HFFc6 (cell line): Measurements from ENCODE around the gene ZNF454. TPM values are rescaled to one million over a fixed set of nuclear protein-coding genes. Genes with fewer than 3 reads are reported as not detected.

Source experiments
- DNase-seq: peaks from one replicate; pipeline ENCODE4 v3.0.0-alpha.2; 2018
- H3K27ac Mint-ChIP-seq: 2 replicates; pipeline ENCODE4 v1.8.0; 2020; ENCODE audit warnings: mild to moderate bottlenecking, mixed read lengths
- H3K27me3 Mint-ChIP-seq: 2 replicates; pipeline ENCODE4 v1.8.0; 2021; ENCODE audit warnings: mild to moderate bottlenecking, moderate library complexity, mixed read lengths; ENCODE audit not compliant: insufficient read depth
- H3K36me3 Mint-ChIP-seq: 2 replicates; pipeline ENCODE4 v1.8.0; 2021; ENCODE audit warnings: low read depth, mixed read lengths
- H3K4me1 Mint-ChIP-seq: 2 replicates; pipeline ENCODE4 v1.8.0; 2020; ENCODE audit warnings: low read depth, mixed read lengths
- H3K4me3 Mint-ChIP-seq: 2 replicates; pipeline ENCODE4 v1.8.0; 2020; ENCODE audit warnings: mild to moderate bottlenecking, moderate library complexity, mixed read lengths
- H3K9me3 Mint-ChIP-seq: 2 replicates; pipeline ENCODE4 v1.8.0; 2020; ENCODE audit warnings: mild to moderate bottlenecking, mixed read lengths
- CTCF ChIP-seq: fragments of 200-600 bp; sonication (generic); IDR thresholded peaks from 2 replicates; pipeline ENCODE4 v1.5.0; 2021; ENCODE audit warnings: antibody characterized with exemption, mild to moderate bottlenecking
- total RNA-seq, 6 experiments: library from RNA; stranded (reverse); fragmentation: NEBNext Ultra II Directional; extraction: Animal tissue kit (Norgen Biotek cat#: 25700); gene quantifications; 2 replicates in 1 of 6; 3 replicates in 5 of 6; pipeline ENCODE4 v1.2.3, GENCODE V29; 2021

The ZNF454 gene
- total RNA-seq, 6 experiments from 2014 or later: not detected

GRCh38 chr5:178990491-178990890, 49.5 kb downstream of the ZNF454 start:
- DNase-seq: no peak

GRCh38 chr5:178991190-178992145, 50.5 kb downstream of the ZNF454 start:
- Mint-ChIP-seq H3K27ac (no peak overlapping the region), H3K4me3 (no peak overlapping the region), H3K4me1 (no peaks in the 10 kb centered on the region), H3K36me3 (peaks cover 6% of the 10 kb centered on the region), H3K9me3 (peaks cover 64% of the 10 kb centered on the region), H3K27me3 (peaks cover 2% of the 10 kb centered on the region)
- TF ChIP-seq CTCF: no peak
- no peak for DNase-seq

More at GRCh38 chr5:178990491-178990890, 49.5 kb downstream of the ZNF454 start:
- H3K4me3 Mint-ChIP-seq: no peak overlapping the region
- H3K36me3 Mint-ChIP-seq: peaks cover 4% of the 10 kb centered on the region
- H3K27ac Mint-ChIP-seq: no peak overlapping the region
- no peak for TF ChIP-seq CTCF
- H3K9me3 Mint-ChIP-seq: peaks cover 65% of the 10 kb centered on the region
- no peaks in the 10 kb centered on the region for H3K4me1 Mint-ChIP-seq
- peaks cover 2% of the 10 kb centered on the region for H3K27me3 Mint-ChIP-seq

GRCh38 chr5:178992291-178992895, 51.4 kb downstream of the ZNF454 start:
- no peak overlapping the region for H3K27ac Mint-ChIP-seq
- DNase-seq: no peak
- no peaks in the 10 kb centered on the region for H3K4me1 Mint-ChIP-seq
- peaks cover 6% of the 10 kb centered on the region for H3K36me3 Mint-ChIP-seq
- TF ChIP-seq CTCF: no peak
- H3K4me3 Mint-ChIP-seq: no peak overlapping the region
- H3K27me3 Mint-ChIP-seq: peaks cover 4% of the 10 kb centered on the region
- peaks cover 64% of the 10 kb centered on the region for H3K9me3 Mint-ChIP-seq

- Mint-ChIP-seq H3K27ac (no peak overlapping the region), H3K4me3 (no peak overlapping the region), H3K27me3 (peaks cover 2% of the 10 kb centered on the region), H3K36me3 (peaks cover 6% of the 10 kb centered on the region), H3K9me3 (peaks cover 63% of the 10 kb centered on the region), H3K4me1 (no peaks in the 10 kb centered on the region)
- DNase-seq: no peak
- TF ChIP-seq CTCF: no peak
These were observed 52.3 kb downstream of the ZNF454 start for GRCh38 chr5:178993236-178993765.

- peaks cover 64% of the 10 kb centered on the region for H3K9me3 Mint-ChIP-seq
These were observed 53.1 kb downstream of the ZNF454 start for GRCh38 chr5:178993955-178994579.

More at GRCh38 chr5:178993955-178994579, 53.1 kb downstream of the ZNF454 start:
- no peak for DNase-seq
- no peak overlapping the region for H3K4me3 Mint-ChIP-seq
- H3K4me1 Mint-ChIP-seq: no peaks in the 10 kb centered on the region
- H3K36me3 Mint-ChIP-seq: peaks cover 10% of the 10 kb centered on the region
- no peak overlapping the region for H3K27ac Mint-ChIP-seq
- no peak for TF ChIP-seq CTCF
- H3K27me3 Mint-ChIP-seq: peaks cover 4% of the 10 kb centered on the region
